ENCODE results near the gene CFB.

CFB gene

DNA sequence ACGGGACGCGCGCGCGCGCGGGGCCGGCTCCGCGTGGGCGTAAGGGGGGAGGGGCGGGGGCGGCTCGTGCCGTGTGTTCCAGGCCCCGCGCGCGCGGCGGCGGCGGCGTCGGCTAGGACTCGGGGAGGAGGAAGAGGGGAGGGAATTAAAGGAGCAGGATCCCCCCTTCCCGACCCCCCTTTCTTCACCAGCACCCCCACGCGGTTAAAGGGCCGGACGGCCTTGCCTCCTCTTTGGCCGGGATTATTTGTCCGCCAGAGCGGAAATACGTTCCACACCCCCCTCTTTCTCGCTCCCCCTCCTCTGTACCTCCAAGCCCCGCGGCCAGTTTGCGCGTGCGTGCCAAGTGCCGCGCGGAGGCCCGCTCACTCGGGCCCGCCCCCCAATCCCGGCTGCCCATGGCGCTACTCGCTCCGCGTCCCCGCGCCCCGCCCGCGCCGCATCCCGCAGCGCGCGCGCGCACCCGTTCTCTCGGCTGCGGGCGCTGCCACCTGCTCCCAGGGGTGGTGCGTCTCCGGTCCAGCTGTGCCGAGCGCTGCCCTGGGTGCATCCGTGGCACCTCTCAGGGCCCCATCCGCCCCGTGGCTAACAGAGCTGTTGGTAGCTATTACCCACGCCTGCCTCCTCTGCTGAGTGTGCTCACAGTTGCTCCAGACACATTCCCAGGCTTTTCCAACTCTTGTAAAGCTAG lies 43.8 kb upstream of the CFB start, which contains the start of gene ZBTB12:
ZBTB12 (minus strand) TSS at position 134 of the 691 bp plus-strand sequence. CDS start 781 bp downstream, outside the sequence.
- no peak for TF ChIP-seq EZH2 (IDR thresholded peaks at IDR 0.05; ENCODE audit: borderline replicate concordance, low read length)
- TF ChIP-seq, protein P1, sequence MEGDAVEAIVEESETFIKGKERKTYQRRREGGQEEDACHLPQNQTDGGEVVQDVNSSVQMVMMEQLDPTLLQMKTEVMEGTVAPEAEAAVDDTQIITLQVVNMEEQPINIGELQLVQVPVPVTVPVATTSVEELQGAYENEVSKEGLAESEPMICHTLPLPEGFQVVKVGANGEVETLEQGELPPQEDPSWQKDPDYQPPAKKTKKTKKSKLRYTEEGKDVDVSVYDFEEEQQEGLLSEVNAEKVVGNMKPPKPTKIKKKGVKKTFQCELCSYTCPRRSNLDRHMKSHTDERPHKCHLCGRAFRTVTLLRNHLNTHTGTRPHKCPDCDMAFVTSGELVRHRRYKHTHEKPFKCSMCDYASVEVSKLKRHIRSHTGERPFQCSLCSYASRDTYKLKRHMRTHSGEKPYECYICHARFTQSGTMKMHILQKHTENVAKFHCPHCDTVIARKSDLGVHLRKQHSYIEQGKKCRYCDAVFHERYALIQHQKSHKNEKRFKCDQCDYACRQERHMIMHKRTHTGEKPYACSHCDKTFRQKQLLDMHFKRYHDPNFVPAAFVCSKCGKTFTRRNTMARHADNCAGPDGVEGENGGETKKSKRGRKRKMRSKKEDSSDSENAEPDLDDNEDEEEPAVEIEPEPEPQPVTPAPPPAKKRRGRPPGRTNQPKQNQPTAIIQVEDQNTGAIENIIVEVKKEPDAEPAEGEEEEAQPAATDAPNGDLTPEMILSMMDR (IDR thresholded peaks at IDR 0.05; ENCODE audit: low read length): no peak
- Histone ChIP-seq H3K4me2 (ENCODE audit: low read length) (peak within 1 kb of the TSS; percentile 74), H3K27me3 (ENCODE audit: insufficient read depth, low read length) (no peaks in the 10 kb centered on the region), H3K9me3 (ENCODE audit: low read length) (no peaks in the 10 kb centered on the region), H4K20me1 (ENCODE audit: insufficient read depth, low read length) (no peaks in the 10 kb centered on the region), H3K9me2 (ENCODE audit: low read depth, low read length) (no peaks in the 10 kb centered on the region), H3K4me1 (ENCODE audit: insufficient read depth, low read length, severe bottlenecking) (peaks cover 35% of the 10 kb centered on the region), H3F3A (ENCODE audit: insufficient read depth, low read length) (no peaks in the 10 kb centered on the region), H3K4me3 (ENCODE audit: low read depth, low read length, poor library complexity, severe bottlenecking) (peak within 1 kb of the TSS; percentile 61), H3K79me2 (ENCODE audit: insufficient read depth, low read length) (no peaks in the 10 kb centered on the region), H3K9ac (ENCODE audit: low read length) (peak within 1 kb of the TSS; percentile 60), H3K36me3 (ENCODE audit: insufficient read depth, low read length) (no peaks in the 10 kb centered on the region), H2AFZ (ENCODE audit: low read length) (no peak within 1 kb of the TSS), H3K27ac (ENCODE audit: low read depth, low read length, poor library complexity, severe bottlenecking) (peak within 1 kb of the TSS; percentile 42)

DNA sequence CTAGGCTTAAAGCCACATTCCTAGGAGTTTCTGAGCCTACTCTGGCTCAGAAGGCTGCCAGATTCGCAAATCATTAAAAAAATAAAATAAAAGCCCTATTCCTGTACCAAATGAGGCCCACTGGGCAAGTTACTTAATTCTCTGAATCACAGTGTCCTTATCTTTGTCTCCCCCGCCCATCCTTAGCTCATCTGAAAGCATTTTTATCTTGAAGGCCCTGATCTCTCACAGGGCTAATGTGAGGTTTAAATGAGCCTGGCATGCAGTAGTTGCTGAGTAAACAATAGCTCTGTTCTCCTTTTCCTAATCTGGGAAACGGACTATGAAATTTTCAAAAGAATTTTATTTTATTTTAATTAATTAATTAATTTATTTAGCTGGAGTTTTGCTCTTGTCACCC lies 41.9 kb upstream of the CFB start:
- no peak for TF ChIP-seq EZH2 (IDR thresholded peaks at IDR 0.05; ENCODE audit: borderline replicate concordance, low read length)
- TF ChIP-seq, protein P1 (IDR thresholded peaks at IDR 0.05; ENCODE audit: low read length): no peak
- H3K9me2 ChIP-seq (ENCODE audit: low read depth, low read length): no peaks in the 10 kb centered on the region
- no peaks in the 10 kb centered on the region for H4K20me1 ChIP-seq (ENCODE audit: insufficient read depth, low read length)
- H3K36me3 ChIP-seq (ENCODE audit: insufficient read depth, low read length): no peaks in the 10 kb centered on the region
- H3K4me3 ChIP-seq (ENCODE audit: low read depth, low read length, poor library complexity, severe bottlenecking): no peak overlapping the region
- no peaks in the 10 kb centered on the region for H3K9me3 ChIP-seq (ENCODE audit: low read length)
- H3K79me2 ChIP-seq (ENCODE audit: insufficient read depth, low read length): no peaks in the 10 kb centered on the region
- no peaks in the 10 kb centered on the region for H3F3A ChIP-seq (ENCODE audit: insufficient read depth, low read length)
- no peaks in the 10 kb centered on the region for H3K27me3 ChIP-seq (ENCODE audit: insufficient read depth, low read length)
- no peak overlapping the region for H3K27ac ChIP-seq (ENCODE audit: low read depth, low read length, poor library complexity, severe bottlenecking)
- no peak overlapping the region for H2AFZ ChIP-seq (ENCODE audit: low read length)
- peaks cover 28% of the 10 kb centered on the region for H3K4me1 ChIP-seq (ENCODE audit: insufficient read depth, low read length, severe bottlenecking)
- no peak overlapping the region for H3K9ac ChIP-seq (ENCODE audit: low read length)
- no peak overlapping the region for H3K4me2 ChIP-seq (ENCODE audit: low read length)

DNA sequence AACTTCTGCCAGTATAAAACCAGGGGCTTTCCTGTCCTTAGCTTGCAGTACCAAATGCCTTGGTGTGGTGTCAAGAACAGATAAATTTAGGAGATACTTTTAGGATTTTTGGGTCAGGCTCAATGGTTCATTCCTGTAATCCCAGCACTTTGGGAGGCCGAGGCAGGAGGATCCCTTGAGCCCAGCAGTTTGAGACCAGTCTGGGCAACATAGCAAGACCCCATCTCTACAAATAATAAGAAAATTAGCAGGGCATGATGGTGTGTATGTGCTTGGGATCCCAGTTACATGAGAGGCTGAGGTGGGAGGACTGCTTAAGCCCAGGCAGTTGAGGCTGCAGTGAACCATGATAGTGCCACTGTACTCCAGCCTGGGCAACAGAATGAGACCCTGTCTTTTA lies 40.9 kb upstream of the CFB start:
- H3F3A ChIP-seq (ENCODE audit: insufficient read depth, low read length): no peaks in the 10 kb centered on the region
- H3K9ac ChIP-seq (ENCODE audit: low read length): no peak overlapping the region
- no peak overlapping the region for H3K4me2 ChIP-seq (ENCODE audit: low read length)
- H3K27ac ChIP-seq (ENCODE audit: low read depth, low read length, poor library complexity, severe bottlenecking): no peak overlapping the region
- H3K36me3 ChIP-seq (ENCODE audit: insufficient read depth, low read length): no peaks in the 10 kb centered on the region
- no peak for TF ChIP-seq EZH2 (IDR thresholded peaks at IDR 0.05; ENCODE audit: borderline replicate concordance, low read length)
- TF ChIP-seq, protein P1 (IDR thresholded peaks at IDR 0.05; ENCODE audit: low read length): no peak
- no peaks in the 10 kb centered on the region for H3K79me2 ChIP-seq (ENCODE audit: insufficient read depth, low read length)
- H3K4me1 ChIP-seq (ENCODE audit: insufficient read depth, low read length, severe bottlenecking): peaks cover 17% of the 10 kb centered on the region
- H2AFZ ChIP-seq (ENCODE audit: low read length): no peak overlapping the region
- H3K4me3 ChIP-seq (ENCODE audit: low read depth, low read length, poor library complexity, severe bottlenecking): no peak overlapping the region
- no peaks in the 10 kb centered on the region for H3K27me3 ChIP-seq (ENCODE audit: insufficient read depth, low read length)
- H3K9me2 ChIP-seq (ENCODE audit: low read depth, low read length): no peaks in the 10 kb centered on the region
- no peaks in the 10 kb centered on the region for H3K9me3 ChIP-seq (ENCODE audit: low read length)
- H4K20me1 ChIP-seq (ENCODE audit: insufficient read depth, low read length): no peaks in the 10 kb centered on the region
